ENCODE measurements around the gene PIGU. TPM values are rescaled to one million over a fixed set of nuclear protein-coding genes. Genes with fewer than 3 reads are reported as not detected.
A peak's percentile ranks its signal among the peaks of the same experiment; 100 is the strongest.

Gene PIGU
- total RNA-seq, 1 experiment from 2014 or later: 25.1 TPM

GRCh38 chr20:34675993-34676641 lies 775 bp downstream of the PIGU start:
- BruUV-seq (replicated peaks): TSS peak; percentile 75
- intact Hi-C loops (cut with micrococcal nuclease): no loop called here
- ATAC-seq (peak; percentile 5), DNase-seq (ENCODE audit: low read depth, low spot score) (no peak)
- ChIA-PET RAD21 (ENCODE audit: low non-redundant PET in 1 of 2, low total read pairs in 2 of 2, uncharacterized antibody in 2 of 2, unreplicated experiment in 2 of 2) (no interaction called here), CTCF (interaction anchor here (0.7 kb wide), 2 partner anchors 94 to 415 kb away, joined by 3 to 4 read pairs; no protein-coding TSS in a partner anchor), POLR2A (no interaction called here)
- Histone ChIP-seq H3K27ac (ENCODE audit: low read depth, low read length) (peak overlapping the region; percentile 55), H3K36me3 (ENCODE audit: control insufficient read depth in 1 of 2, insufficient read depth in 2 of 2, low read length in 2 of 2) (no peaks in the 10 kb centered on the region), H3K4me2 (ENCODE audit: low read length) (peak overlapping the region; percentile 89), H3K79me2 (ENCODE audit: insufficient read depth, low read length) (peaks cover 21% of the 10 kb centered on the region), H3K9me3 (ENCODE audit: control insufficient read depth in 1 of 2, insufficient read depth in 1 of 2, low read depth in 1 of 2, low read length in 2 of 2) (no peaks in the 10 kb centered on the region), H3K4me1 (ENCODE audit: control insufficient read depth in 1 of 2, insufficient read depth in 2 of 2, low read length in 2 of 2) (peaks cover 7 to 12% of the 10 kb centered on the region in 2 experiments; a peak in 3 of 4 replicates), H3K27me3 (ENCODE audit: insufficient read depth, low read length) (no peaks in the 10 kb centered on the region), H3K9ac (ENCODE audit: low read length) (peak overlapping the region; percentile 75), H3K9me2 (ENCODE audit: insufficient read depth) (no peaks in the 10 kb centered on the region), H3K4me3 (replicated peaks in 1 of 2; ENCODE audit: low read depth in 1 of 2, low read length in 2 of 2) (peak overlapping the region; percentile 76 to 87), H2AFZ (ENCODE audit: low read depth, low read length, poor library complexity, severe bottlenecking) (no peak overlapping the region), H4K20me1 (ENCODE audit: insufficient read depth) (no peaks in the 10 kb centered on the region)
- TF ChIP-seq ZNF274 (IDR thresholded peaks at IDR 0.05; ENCODE audit: low read depth, low read length) (no peak), ATF3 (IDR thresholded peaks at IDR 0.05) (no peak), JUND (IDR thresholded peaks at IDR 0.05) (no peak), CEBPB (IDR thresholded peaks at IDR 0.05; ENCODE audit: low read depth) (no peak), REST (IDR thresholded peaks at IDR 0.05; ENCODE audit: low read depth) (no peak), SIN3A (IDR thresholded peaks at IDR 0.05; ENCODE audit: low read depth) (no peak), EZH2 (IDR thresholded peaks at IDR 0.05) (no peak), ZBTB33 (IDR thresholded peaks at IDR 0.05; ENCODE audit: extremely low read depth, insufficient replicate concordance, low read length) (no peak), EZH2phosphoT487 (IDR thresholded peaks at IDR 0.05; ENCODE audit: borderline replicate concordance) (no peak), CTCF (IDR thresholded peaks at IDR 0.05 in 2 of 3, conservative IDR thresholded peaks at IDR 0.05 in 1 of 3; ENCODE audit: borderline replicate concordance in 1 of 3, insufficient read depth in 1 of 3, low read depth in 2 of 3, low read length in 2 of 3) (no peak), SP1 (IDR thresholded peaks at IDR 0.05; ENCODE audit: low read depth) (no peak), RAD21 (IDR thresholded peaks at IDR 0.05; ENCODE audit: low read depth) (no peak), FOSL1 (IDR thresholded peaks at IDR 0.05; ENCODE audit: low read depth) (no peak), POLR2AphosphoS5 (IDR thresholded peaks at IDR 0.05; ENCODE audit: low read depth, low read length) (no peak), POLR2A (IDR thresholded peaks at IDR 0.05; ENCODE audit: borderline replicate concordance, extremely low read depth, insufficient read depth, insufficient read length) (no peak)
